ENCODE data around the gene SLC23A3. TPM values are rescaled to one million over a fixed set of nuclear protein-coding genes. Genes with fewer than 3 reads are reported as not detected.

SLC23A3 gene
- total RNA-seq, 4 donors from 2014 or later, result 0.10 to 4.4 (median 1.0) TPM

GRCh38 chr2:219174801-219175200 is 5.0 kb upstream of the SLC23A3 start:
- TF ChIP-seq POLR2A (IDR thresholded peaks at IDR 0.05) (no peak), CTCF (IDR thresholded peaks at IDR 0.05) (no peak)
- H3K4me3 ChIP-seq (ENCODE audit: low read depth, poor library complexity, severe bottlenecking), result no peak overlapping the region
- intact Hi-C loops (cut with DNase I; ENCODE audit: low total_unique reads), result no loop called here
- DNase-seq (ENCODE audit: low spot score in 2 of 2), result peak in 1 of 2 donors; percentile 77
- WGBS, 2 donors, result 69 to 80% methylated on average over 7 of the region's 7 CpGs

- DNase-seq (ENCODE audit: low spot score in 2 of 2), result no peak
- TF ChIP-seq CTCF (IDR thresholded peaks at IDR 0.05), result no peak
- no peak for TF ChIP-seq POLR2A (IDR thresholded peaks at IDR 0.05)
- WGBS, 2 donors, result 84 to 85% methylated on average over 3 of the region's 3 CpGs
- no peak overlapping the region for H3K4me3 ChIP-seq (ENCODE audit: low read depth, poor library complexity, severe bottlenecking)
- intact Hi-C loops (cut with DNase I; ENCODE audit: low total_unique reads), result no loop called here
Measured at GRCh38 chr2:219174146-219174545, 4.3 kb upstream of the SLC23A3 start.

DNA sequence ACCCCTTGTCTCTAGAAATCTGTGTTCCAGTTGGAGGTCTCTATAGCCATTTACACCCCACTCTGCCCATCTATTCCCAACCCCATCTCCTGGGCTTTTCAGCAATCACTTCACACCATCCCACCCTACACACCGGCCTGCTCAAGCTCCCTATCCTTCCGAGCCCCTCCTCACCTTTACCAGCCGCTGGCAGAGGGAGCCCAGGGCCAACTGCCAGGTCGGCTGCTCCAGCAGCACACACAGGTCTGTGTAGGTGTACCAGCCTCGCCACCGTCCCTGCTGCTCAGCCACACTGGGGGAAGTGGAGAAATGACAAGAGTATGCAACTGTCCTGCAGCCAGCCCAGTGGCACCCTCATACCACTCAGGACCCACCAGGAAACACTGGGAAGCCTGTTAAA is 3.3 kb upstream of the SLC23A3 start:
- DNase-seq (ENCODE audit: low spot score in 2 of 2), result peak in 1 of 2 donors; percentile 34
- intact Hi-C loops (cut with DNase I; ENCODE audit: low total_unique reads), result no loop called here
- H3K4me3 ChIP-seq (ENCODE audit: low read depth, poor library complexity, severe bottlenecking), result no peak overlapping the region
- WGBS, 2 donors, result 88 to 89% methylated on average over 6 of the region's 6 CpGs
- TF ChIP-seq POLR2A (IDR thresholded peaks at IDR 0.05) (no peak), CTCF (IDR thresholded peaks at IDR 0.05) (no peak)

GRCh38 chr2:219172231-219173154 is 2.7 kb upstream of the SLC23A3 start:
- intact Hi-C loops (cut with DNase I; ENCODE audit: low total_unique reads), result no loop called here

DNA sequence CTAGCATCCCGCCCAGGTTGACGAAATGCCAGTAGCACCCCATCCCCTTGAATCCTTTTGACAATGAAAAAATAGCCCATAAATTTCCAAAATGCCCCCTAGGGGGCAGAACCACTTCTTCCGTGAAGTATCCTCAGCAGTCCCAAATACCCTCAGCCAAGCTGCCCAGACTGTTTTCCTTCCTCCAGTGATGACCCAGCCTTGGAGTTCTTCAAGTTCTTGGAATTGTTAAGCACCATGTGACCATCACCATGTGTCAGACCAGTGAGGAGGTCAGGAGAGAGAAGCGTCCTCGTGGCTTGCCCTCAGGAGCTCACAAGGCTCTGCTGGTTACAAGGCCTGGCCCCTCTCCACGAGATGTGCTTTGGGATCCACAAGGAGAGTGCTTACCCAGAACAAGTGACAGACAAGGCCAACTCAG is 1.4 kb upstream of the SLC23A3 start:
- 14 to 28% methylated on average over 6 of the region's 6 CpGs for WGBS, 2 donors
- no peak for TF ChIP-seq POLR2A (IDR thresholded peaks at IDR 0.05)
- no peak for TF ChIP-seq CTCF (IDR thresholded peaks at IDR 0.05)
- no peak overlapping the region for H3K4me3 ChIP-seq (ENCODE audit: low read depth, poor library complexity, severe bottlenecking)
- DNase-seq (ENCODE audit: low spot score in 2 of 2), result peak; percentile 85 to 94
- intact Hi-C loops (cut with DNase I; ENCODE audit: low total_unique reads), result no loop called here

More at GRCh38 chr2:219172231-219173154, 2.7 kb upstream of the SLC23A3 start:
- TF ChIP-seq CTCF (IDR thresholded peaks at IDR 0.05) (no peak), POLR2A (IDR thresholded peaks at IDR 0.05) (no peak)
- H3K4me3 ChIP-seq (ENCODE audit: low read depth, poor library complexity, severe bottlenecking), result no peak overlapping the region
- WGBS, 2 donors, result 82 to 91% methylated on average over 15 to 16 of the region's 16 CpGs
- peak in 1 of 2 donors; percentile 77 for DNase-seq (ENCODE audit: low spot score in 2 of 2)

All from lower leg skin (tissue), 4 donors.